HepG2 (cell line): Measurements from ENCODE around the gene MYH10. TPM values are rescaled to one million over a fixed set of nuclear protein-coding genes. Genes with fewer than 3 reads are reported as not detected.

Experiments
- AKNA ChIP-seq: sonication (generic); formaldehyde crosslinking; IDR thresholded peaks from 2 replicates; pipeline ENCODE4 v1.4.0; 2020; ENCODE audit warnings: missing genetic modification reagents, borderline replicate concordance
- ERF ChIP-seq: IDR thresholded peaks from 2 replicates; pipeline ENCODE4 v1.6.1; 2018; ENCODE audit warnings: missing biosample characterization, missing genetic modification reagents
- HOXA5 ChIP-seq: sonication (generic); formaldehyde crosslinking; IDR thresholded peaks from 2 replicates; pipeline ENCODE4 v1.4.0; 2020; ENCODE audit warnings: missing genetic modification reagents
- HOXA9 ChIP-seq: sonication (generic); formaldehyde crosslinking; IDR thresholded peaks from 2 replicates; pipeline ENCODE4 v1.8.1; 2022; ENCODE audit warnings: missing genetic modification reagents, mild to moderate bottlenecking, moderate library complexity, borderline replicate concordance
- MBNL3 ChIP-seq: fragments of 250-450 bp; sonication (Bioruptor Pico); conservative IDR thresholded peaks from 2 replicates; pipeline ENCODE4 v1.8.0; 2022; ENCODE audit warnings: mild to moderate bottlenecking, inconsistent platforms
- MTA1 ChIP-seq: sonication (generic); formaldehyde crosslinking; IDR thresholded peaks from 2 replicates; pipeline ENCODE4 v1.4.0; 2020; ENCODE audit warnings: missing genetic modification reagents, mild to moderate bottlenecking, borderline replicate concordance
- PAWR ChIP-seq: sonication (generic); formaldehyde crosslinking; IDR thresholded peaks from 2 replicates; pipeline ENCODE4 v1.4.0; 2020; ENCODE audit warnings: missing genetic modification reagents, mild to moderate bottlenecking, borderline replicate concordance
- SAP130 ChIP-seq: IDR thresholded peaks from 2 replicates; pipeline ENCODE4 v1.6.1; 2016; ENCODE audit warnings: low read depth
- SMARCE1 ChIP-seq: fragments of 450-650 bp; IDR thresholded peaks from 2 replicates; pipeline ENCODE4 v1.6.1; 2017; ENCODE audit warnings: borderline replicate concordance
- ZMYM2 ChIP-seq: sonication (generic); formaldehyde crosslinking; IDR thresholded peaks from 2 replicates; pipeline ENCODE4 v1.8.0; 2022; ENCODE audit warnings: mild to moderate bottlenecking, missing genetic modification reagents
- ZNF234 ChIP-seq: sonication (generic); formaldehyde crosslinking; conservative IDR thresholded peaks from 2 replicates; pipeline ENCODE4 v1.5.1; 2020; ENCODE audit warnings: mild to moderate bottlenecking, missing genetic modification reagents
- ZNF331 ChIP-seq: sonication (generic); formaldehyde crosslinking; IDR thresholded peaks from 2 replicates; pipeline ENCODE4 v1.4.0; 2020; ENCODE audit warnings: missing genetic modification reagents
- ZNF512B ChIP-seq: sonication (generic); formaldehyde crosslinking; IDR thresholded peaks from 2 replicates; pipeline ENCODE4 v1.5.1; 2020; ENCODE audit warnings: missing genetic modification reagents, mild to moderate bottlenecking, borderline replicate concordance
- ZNF687 ChIP-seq: sonication (generic); formaldehyde crosslinking; IDR thresholded peaks from 2 replicates; pipeline ENCODE4 v1.5.1; 2020; ENCODE audit warnings: mild to moderate bottlenecking, missing genetic modification reagents, moderate library complexity
- polyA plus RNA-seq, 8 experiments: library from polyadenylated mRNA; depleted of rRNA in 3 of 8; stranded (reverse) in 7 of 8; unstranded in 1 of 8; fragments of >200 nt; fragmentation: Illumina TruSeq in 4 of 8; extraction: Trizol in 4 of 8; gene quantifications; 2 replicates each; pipeline versions ENCODE4 v1.2.1 to v1.2.3, GENCODE V29; 2011 to 2016; ENCODE audit warnings: low read depth in 4 of 8, missing spikeins in 1 of 8, mixed read lengths in 1 of 8; ENCODE audit not compliant: insufficient read depth in 1 of 8
- total RNA-seq, 5 experiments: library from RNA; depleted of rRNA; stranded (reverse); fragments of >200 nt; fragmentation: Illumina TruSeq; extraction: Trizol; gene quantifications; 2 replicates each; pipeline ENCODE4 v1.2.3, GENCODE V29; 2016; ENCODE audit warnings: low read depth in 1 of 5
- TF ChIP-seq, protein P1 (sequence below): IDR thresholded peaks from 2 replicates; pipeline ENCODE4 v1.6.1; 2016

MYH10 gene
- total and polyA plus RNA-seq, 2 of the 13 experiments (the other 11 are each of a cell fraction or from before 2014, with no cell fraction given): 43.4 to 68.6 TPM

GRCh38 chr17:8435245-8436168, 195.0 kb downstream of the MYH10 start, which contains the start of gene NDEL1 (continued):
- TF ChIP-seq AKNA (CRISPR knock-in tag) (no peak), PAWR (no peak), SMARCE1 (no peak), ZNF512B (no peak), MBNL3 (CRISPR knock-in tag) (no peak), HOXA9 (CRISPR knock-in tag) (peak; percentile 61; the same call in 1 of the 2 replicates), HOXA5 (peak; percentile 70; the same call in 1 of the 2 replicates), MTA1 (CRISPR knock-in tag) (no peak), ZNF234 (no peak; the same call in 1 of the 2 replicates), ZNF687 (peak; percentile 83), SAP130 (CRISPR knock-in tag) (peak; percentile 90), ERF (CRISPR knock-in tag) (peak; percentile 76), ZMYM2 (no peak), ZNF331 (no peak; the same call in none of the 2 replicates)
- TF ChIP-seq, protein P1, sequence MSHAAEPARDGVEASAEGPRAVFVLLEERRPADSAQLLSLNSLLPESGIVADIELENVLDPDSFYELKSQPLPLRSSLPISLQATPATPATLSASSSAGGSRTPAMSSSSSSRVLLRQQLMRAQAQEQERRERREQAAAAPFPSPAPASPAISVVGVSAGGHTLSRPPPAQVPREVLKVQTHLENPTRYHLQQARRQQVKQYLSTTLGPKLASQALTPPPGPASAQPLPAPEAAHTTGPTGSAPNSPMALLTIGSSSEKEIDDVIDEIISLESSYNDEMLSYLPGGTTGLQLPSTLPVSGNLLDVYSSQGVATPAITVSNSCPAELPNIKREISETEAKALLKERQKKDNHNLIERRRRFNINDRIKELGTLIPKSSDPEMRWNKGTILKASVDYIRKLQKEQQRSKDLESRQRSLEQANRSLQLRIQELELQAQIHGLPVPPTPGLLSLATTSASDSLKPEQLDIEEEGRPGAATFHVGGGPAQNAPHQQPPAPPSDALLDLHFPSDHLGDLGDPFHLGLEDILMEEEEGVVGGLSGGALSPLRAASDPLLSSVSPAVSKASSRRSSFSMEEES: no peak
